Fibroblast of skin of left biceps (primary cell): ENCODE measurements around the gene FUS.
"Not testable (repeated sequence)": the region's sequence is repeated elsewhere in the genome, so short reads cannot be mapped to it uniquely, and the experiment has no call there.

Experiments
- DNase-seq, 2 experiments: peaks; one replicate each; pipeline ENCODE4 v3.0.0-alpha.2; 2013; ENCODE audit warnings: low read depth in 2 of 2

FUS gene

GRCh38 chr16:31143694-31144148, 36.2 kb upstream of the FUS start:
- DNase-seq, result no peak

- DNase-seq, result not testable (repeated sequence)
Measured at GRCh38 chr16:31144418-31144817, 35.5 kb upstream of the FUS start.

DNA sequence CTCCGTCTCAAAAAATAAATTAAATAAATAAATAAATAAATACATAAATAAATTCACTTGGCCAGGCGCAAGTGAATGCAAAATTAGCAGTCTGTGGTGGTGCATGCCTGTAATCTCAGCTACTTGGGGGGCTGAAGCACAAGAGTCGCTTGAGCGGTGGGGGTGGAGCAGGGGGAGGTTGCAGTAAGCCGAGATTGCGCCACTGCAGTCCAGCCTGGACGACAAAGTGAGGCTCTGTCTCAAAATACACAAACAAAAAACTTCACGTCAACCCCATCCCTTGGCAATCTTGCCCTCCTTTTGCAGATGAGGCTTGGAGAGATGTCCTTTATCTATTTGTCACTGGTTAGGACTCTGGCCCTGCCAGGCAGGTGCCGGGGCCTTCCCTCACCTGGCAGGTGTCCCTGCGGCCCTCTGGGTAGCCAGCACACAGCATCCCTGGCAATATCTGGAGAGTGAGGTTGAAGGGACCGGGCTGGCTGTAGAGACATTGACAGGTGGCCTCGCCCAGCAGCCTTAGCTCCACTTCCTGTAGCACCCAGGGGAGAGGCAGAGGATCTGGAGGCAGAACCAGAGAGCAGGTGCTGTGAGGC, 34.4 kb upstream of the FUS start:
- DNase-seq, result no peak

DNA sequence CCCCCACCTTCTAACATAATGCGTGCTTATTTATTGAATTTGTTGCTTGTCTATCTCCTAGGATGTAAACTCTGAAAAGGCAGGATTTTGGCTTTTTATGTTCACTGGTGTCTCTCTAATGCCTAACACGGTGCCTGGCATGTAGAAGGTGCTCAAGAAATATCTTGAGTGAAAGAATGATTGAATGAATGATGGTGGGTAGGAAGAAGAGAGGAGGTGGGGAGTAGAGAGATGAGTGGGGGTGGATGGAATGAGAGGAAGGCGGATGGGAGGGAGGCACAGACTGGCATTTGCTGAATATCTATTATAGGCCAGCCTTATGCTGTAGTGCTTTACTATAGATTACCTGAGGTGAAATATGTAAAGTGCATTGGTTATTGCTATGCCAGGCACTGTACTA, 32.4 kb upstream of the FUS start:
- no peak for DNase-seq

GRCh38 chr16:31148281-31148728, 31.6 kb upstream of the FUS start:
- no peak for DNase-seq

GRCh38 chr16:31148896-31149295, 31.0 kb upstream of the FUS start:
- DNase-seq, result no peak

DNA sequence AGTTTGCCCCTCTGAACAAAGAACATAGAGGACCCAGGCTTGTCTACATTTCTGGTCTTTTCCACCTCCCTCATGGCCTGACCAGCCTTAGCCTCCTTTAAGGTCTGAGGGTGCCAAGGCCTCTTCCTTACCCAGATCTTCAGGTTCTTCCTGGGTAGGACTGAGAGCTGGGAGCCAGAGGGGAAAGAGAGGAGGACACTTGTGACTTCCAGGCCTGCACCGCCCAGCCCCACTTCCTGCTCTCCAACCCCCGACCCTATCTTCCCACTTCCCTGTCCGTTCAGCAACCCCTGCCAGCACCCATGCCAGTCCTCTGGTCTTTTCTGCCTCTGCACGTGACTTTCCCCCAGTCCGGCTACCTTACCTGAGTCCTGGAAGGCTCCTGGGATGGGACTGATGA, 30.6 kb upstream of the FUS start:
- DNase-seq, result no peak

- DNase-seq, result no peak
Measured at GRCh38 chr16:31149894-31150890, 29.7 kb upstream of the FUS start, which contains the start of gene PRSS36. Gene PRSS36 (minus strand): TSS chr16:31150066. CDS start chr16:31150035, 31 bp downstream.

- DNase-seq, result not testable (repeated sequence)
Measured at GRCh38 chr16:31150976-31151375, 29.0 kb upstream of the FUS start.

GRCh38 chr16:31157136-31157535, 22.8 kb upstream of the FUS start:
- no peak for DNase-seq

- no peak for DNase-seq
Measured at GRCh38 chr16:31167315-31167714, 12.6 kb upstream of the FUS start.

GRCh38 chr16:31168848-31169247, 11.1 kb upstream of the FUS start:
- DNase-seq, result no peak

DNA sequence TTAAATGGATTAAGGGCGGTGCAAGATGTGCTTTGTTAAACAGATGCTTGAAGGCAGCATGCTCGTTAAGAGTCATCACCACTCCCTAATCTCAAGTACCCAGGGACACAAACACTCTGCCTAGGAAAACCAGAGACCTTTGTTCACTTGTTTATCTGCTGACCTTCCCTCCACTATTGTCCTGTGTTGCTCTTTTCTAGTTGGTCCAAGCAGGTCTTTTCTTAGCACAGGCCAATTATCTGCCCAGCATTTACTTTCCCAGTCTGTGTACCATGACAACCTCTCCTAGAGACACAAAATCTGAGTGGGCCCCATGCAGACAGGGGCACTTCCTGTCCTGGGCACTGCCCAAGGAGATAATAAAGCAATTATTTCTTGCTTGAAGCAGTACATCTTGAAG, 9.9 kb upstream of the FUS start:
- DNase-seq, result not testable (repeated sequence)

GRCh38 chr16:31177136-31177535, 2.8 kb upstream of the FUS start:
- DNase-seq, result no peak

DNA sequence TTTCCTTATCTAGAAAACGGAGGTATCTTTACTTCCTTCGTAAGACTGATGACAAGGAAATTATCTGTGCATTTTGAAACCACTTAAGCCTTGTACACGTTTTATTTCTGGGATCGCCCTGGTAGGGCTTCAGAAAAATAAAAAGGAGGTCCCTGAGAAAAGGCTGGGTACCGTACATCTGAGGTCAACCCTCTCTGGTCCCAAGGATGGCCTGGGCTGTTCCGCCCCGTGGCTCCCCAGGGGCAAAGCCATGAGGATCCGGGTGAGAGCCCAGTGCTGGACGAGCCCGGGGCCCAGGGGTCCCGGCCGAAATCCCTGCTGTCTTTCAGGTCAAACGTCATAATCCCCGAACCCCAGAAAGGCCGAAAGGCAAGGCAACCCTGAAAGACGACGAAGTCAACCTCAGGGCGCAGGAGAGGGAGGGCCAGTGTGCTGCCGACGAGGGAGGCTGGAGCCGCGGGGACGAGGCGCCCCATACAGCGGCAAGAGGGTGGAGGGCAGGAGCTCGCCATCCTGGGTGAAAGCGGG, 656 bp upstream of the FUS start:
- no peak for DNase-seq

- no peak for DNase-seq
Measured at GRCh38 chr16:31181102-31181830, 1.3 kb downstream of the FUS start.

GRCh38 chr16:31182391-31182790, 2.5 kb downstream of the FUS start:
- no peak for DNase-seq

DNA sequence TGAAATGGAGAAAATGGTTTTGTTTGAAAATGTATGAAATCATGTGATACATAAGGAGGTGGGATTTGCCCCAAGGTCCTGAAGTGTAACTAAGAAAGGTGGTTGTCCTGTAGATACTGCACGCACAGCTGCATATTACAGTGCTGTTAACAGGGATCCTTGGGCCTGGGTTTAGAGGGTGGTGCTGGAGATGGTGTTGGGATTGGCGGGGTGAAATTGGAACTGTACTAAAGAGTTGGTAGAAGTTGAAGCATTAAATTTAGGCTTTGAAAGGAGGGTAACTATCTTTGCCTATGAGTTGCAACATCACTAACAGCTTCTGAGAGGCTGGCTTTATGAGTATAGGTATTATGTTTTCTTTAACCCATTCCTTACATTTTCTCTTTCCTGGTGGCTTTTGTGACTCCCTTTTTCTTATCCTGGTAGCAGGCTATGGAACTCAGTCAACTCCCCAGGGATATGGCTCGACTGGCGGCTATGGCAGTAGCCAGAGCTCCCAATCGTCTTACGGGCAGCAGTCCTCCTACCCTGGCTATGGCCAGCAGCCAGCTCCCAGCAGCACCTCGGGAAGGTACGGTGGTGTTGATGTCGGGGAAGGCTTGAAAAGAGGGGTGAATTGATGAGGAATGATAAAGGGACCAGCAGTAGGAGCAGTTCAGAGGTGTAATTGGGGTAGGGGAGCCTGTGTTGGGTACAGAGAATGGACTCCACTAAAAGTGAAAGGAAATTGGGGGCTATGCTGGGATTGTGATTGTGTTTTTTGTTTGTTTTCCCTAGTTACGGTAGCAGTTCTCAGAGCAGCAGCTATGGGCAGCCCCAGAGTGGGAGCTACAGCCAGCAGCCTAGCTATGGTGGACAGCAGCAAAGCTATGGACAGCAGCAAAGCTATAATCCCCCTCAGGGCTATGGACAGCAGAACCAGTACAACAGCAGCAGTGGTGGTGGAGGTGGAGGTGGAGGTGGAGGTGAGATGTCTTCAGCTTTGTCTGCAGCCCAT, 3.8 kb downstream of the FUS start:
- DNase-seq, result no peak

DNA sequence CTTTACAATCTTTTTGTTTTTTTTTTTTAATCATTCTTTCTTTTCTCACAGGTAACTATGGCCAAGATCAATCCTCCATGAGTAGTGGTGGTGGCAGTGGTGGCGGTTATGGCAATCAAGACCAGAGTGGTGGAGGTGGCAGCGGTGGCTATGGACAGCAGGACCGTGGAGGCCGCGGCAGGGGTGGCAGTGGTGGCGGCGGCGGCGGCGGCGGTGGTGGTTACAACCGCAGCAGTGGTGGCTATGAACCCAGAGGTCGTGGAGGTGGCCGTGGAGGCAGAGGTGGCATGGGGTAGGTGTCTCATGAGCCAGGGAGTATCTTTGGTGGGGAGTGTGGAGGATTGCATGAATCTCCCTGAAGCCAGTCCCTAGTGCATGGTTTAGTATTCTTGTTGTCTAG, 4.9 kb downstream of the FUS start:
- DNase-seq, result no peak

DNA sequence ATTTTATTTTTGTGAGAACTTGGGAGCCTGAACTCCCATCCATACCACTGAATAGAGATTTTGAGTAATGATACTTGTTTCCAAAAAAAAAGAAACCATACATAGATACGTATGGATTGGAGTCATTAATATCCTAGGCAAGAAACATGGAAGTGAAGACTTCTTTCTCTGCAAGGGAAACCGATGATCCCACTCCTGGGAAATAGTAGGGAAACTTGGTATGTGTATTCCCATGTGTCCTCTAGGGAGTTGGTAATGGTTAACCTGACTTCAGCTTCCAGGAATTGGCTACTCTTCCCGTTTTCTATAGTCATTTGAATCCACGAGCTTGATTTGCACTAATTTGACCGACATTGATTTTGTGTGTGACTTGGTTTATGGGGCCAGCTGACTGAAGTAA, 5.4 kb downstream of the FUS start:
- DNase-seq, result no peak

DNA sequence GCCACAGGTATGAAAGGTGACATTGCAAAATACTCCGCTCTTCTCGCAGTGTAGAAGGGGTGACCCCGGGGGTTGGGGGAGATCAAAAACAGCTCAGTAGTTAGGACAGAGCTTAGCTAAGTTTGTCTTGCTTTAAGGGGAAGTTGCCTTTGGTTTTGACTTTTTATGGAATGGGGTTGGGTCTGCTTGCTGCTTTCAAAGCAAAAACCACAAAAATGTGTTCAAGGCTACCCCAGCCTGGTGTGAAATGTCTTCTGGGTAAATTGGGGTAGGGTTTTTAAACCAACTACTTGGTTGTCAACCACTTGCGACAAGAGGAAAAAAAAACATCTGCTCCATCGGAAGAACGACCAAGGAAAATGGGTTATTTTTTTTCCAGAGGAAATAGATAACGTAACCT, 6.2 kb downstream of the FUS start:
- DNase-seq, result no peak
